Cerebellar nuclear complex (tissue), 1 donor: Measurements from ENCODE around the gene ADAMTS12.

Experiments
- DNase-seq, 2 experiments: peaks; one replicate each; lab custom pipeline; 2025; lab: John Stamatoyannopoulos, UW

The ADAMTS12 gene

GRCh38 chr5:33762859-33763258, 128.9 kb downstream of the ADAMTS12 start:
- DNase-seq = no peak

- DNase-seq = no peak
Observed at GRCh38 chr5:33761139-33761538, 130.7 kb downstream of the ADAMTS12 start.

- DNase-seq = no peak
Observed at GRCh38 chr5:33758737-33759136, 133.1 kb downstream of the ADAMTS12 start.

GRCh38 chr5:33756491-33756890, 135.3 kb downstream of the ADAMTS12 start:
- no peak for DNase-seq

GRCh38 chr5:33755231-33755630, 136.6 kb downstream of the ADAMTS12 start:
- DNase-seq = no peak

- DNase-seq = no peak
Observed at GRCh38 chr5:33753704-33754103, 138.1 kb downstream of the ADAMTS12 start.

GRCh38 chr5:33748754-33749153, 143.0 kb downstream of the ADAMTS12 start:
- no peak for DNase-seq

- no peak for DNase-seq
Observed at GRCh38 chr5:33745101-33745770, 146.6 kb downstream of the ADAMTS12 start.

GRCh38 chr5:33743099-33743498, 148.7 kb downstream of the ADAMTS12 start:
- no peak for DNase-seq

GRCh38 chr5:33742181-33742580, 149.6 kb downstream of the ADAMTS12 start:
- DNase-seq = no peak

- DNase-seq = no peak
Observed at GRCh38 chr5:33738967-33739366, 152.8 kb downstream of the ADAMTS12 start.

- DNase-seq = no peak
Observed at GRCh38 chr5:33738097-33738496, 153.7 kb downstream of the ADAMTS12 start.

- no peak for DNase-seq
Observed at GRCh38 chr5:33737697-33738096, 154.1 kb downstream of the ADAMTS12 start.

GRCh38 chr5:33737284-33737683, 154.5 kb downstream of the ADAMTS12 start:
- DNase-seq = no peak

GRCh38 chr5:33736510-33736909, 155.3 kb downstream of the ADAMTS12 start:
- DNase-seq = no peak

GRCh38 chr5:33735072-33735471, 156.7 kb downstream of the ADAMTS12 start:
- DNase-seq = no peak

DNA sequence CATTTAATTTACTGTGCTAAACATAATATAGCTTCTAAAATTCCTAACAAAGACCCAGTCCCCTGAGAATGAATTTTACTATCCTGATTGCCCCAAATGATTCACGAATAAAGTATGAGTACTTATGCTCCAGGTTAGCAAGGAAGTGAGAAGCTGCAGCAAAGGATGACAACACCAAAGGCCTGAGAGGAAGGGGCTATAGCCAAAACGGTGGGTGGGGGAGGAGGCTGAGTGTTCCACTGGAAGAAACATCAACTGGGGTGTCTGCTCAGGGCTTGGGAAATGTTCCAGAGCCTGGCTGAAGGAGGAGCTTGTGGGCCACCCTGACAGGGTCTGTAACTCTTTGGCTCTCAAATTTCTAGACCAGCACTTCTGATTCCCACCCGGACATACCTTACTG, 157.3 kb downstream of the ADAMTS12 start:
- no peak for DNase-seq

GRCh38 chr5:33733225-33733624, 158.6 kb downstream of the ADAMTS12 start:
- DNase-seq = no peak

DNA sequence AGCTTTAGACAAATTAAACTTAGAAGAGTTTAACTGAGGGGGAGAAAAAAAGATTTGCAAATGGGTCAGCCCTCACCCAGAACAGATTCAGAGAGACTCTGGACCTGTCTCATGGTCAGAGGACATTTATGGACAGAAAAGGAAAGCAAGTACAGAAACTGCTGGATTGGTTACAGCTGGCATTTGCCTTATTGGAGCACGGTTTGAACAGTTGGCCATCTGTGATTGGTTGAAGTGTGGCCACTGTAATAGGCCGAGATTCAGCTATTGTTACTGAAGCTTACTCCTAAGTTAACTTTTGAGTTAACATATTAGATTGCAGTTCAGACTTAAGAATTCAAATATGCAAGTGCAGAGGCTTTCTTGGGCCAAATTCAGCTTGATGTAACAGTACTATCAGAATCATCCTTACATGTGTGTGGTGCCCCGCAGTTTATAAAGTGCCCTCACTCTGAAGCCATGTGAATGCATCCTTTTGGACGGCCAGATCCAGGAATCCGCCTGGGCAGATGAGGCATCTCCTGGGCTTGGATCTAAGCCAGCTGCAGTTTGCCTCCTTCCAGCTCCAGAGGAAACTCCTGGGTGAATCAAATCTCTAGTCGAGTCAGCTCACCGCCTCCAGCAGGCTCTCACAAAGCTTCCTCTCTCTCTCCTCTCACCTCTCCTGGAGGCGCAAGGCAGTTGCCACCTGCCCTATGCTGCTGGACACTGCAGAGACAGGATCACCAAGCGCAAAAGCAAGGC, 165.2 kb downstream of the ADAMTS12 start:
- DNase-seq = no peak

DNA sequence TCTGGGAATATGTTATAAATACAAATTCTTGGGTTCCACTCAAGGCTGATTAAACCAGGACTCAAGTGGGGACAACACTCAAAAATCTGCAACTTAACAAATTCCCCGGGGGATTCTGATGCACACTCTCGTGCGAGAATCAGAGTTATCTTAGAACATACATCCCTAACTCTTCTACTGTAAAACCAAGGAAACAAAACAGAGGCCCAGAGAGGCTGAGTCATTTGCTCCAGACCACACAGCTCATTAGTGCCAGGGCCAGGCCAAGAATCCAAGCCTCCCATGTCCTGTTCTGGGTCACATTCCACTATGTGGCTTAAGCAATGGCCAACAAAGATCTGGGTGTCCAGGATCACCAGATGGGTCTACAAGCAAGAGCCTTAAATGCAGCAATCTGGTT, 166.0 kb downstream of the ADAMTS12 start:
- no peak for DNase-seq

DNA sequence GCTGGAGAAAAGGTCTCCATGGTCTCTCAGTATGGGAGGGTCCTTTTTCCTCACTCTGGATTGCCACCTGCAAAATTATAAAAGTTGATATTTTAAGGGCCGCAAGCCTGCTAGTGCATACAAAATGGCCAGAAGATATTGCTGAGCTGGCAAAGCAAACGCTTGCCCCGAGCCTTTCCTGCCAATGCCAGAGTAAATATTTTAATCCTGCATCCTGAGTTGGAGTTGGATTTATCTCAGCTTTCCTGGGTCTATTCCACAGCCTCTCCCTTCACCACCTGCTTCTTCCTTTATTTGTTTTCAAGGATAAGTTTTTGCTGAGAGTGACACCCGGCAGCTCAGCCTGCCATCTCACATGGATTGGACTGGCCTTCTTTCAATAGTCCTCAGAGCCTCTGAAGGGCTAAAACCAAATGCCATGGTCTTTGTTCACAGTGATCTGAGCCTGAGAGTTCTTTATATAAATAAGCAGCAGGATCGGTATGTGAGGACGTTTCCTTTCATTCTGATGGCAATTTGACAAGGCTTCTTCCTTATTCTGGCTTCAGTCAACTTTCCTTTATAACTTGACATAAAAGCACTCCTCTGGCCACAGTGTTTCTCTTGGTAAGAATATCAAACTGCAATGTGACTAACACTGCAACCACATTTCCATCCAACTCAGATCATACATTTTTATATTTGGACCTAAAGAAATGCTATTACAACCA, 170.1 kb downstream of the ADAMTS12 start:
- no peak for DNase-seq

DNA sequence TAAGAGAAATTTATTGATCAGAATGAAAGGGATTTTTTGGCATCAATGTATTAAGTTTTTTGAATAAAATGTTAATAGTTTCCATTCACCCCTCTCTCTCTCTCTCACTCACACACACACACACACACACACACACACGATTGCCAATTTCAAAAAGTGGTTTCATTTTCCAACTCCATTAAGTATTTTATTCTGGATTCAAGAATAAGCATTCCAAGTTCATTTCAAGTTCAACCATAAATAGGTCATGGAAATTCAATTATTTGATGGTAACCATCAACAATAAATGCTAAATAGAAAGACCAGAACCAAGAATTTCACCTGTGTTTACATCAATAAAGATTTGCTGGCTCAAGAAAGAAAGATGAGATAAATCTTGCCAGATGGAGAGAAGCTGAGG, 171.6 kb downstream of the ADAMTS12 start:
- DNase-seq = no peak

GRCh38 chr5:33719769-33720168, 172.0 kb downstream of the ADAMTS12 start:
- DNase-seq = no peak
